ENCODE measurements around the gene KLF12. TPM values are rescaled to one million over a fixed set of nuclear protein-coding genes. Genes with fewer than 3 reads are reported as not detected.

KLF12 gene
- polyA plus RNA-seq, 4 donors = 24.3 to 30.5 (median 28.1) TPM

GRCh38 chr13:74104661-74105275 lies 29.4 kb downstream of the KLF12 start:
- DNase-seq (ENCODE audit: low read depth in 4 of 4, low spot score in 3 of 4) = no peak

- DNase-seq (ENCODE audit: low read depth in 4 of 4, low spot score in 3 of 4) = no peak
These were observed 30.1 kb downstream of the KLF12 start for GRCh38 chr13:74103970-74104555.

GRCh38 chr13:74103196-74103595 lies 31.0 kb downstream of the KLF12 start:
- no peak for DNase-seq (ENCODE audit: low read depth in 4 of 4, low spot score in 3 of 4)

- DNase-seq (ENCODE audit: low read depth in 4 of 4, low spot score in 3 of 4) = no peak
These were observed 31.5 kb downstream of the KLF12 start for GRCh38 chr13:74102691-74103090.

- DNase-seq (ENCODE audit: low read depth in 4 of 4, low spot score in 3 of 4) = no peak
These were observed 32.8 kb downstream of the KLF12 start for GRCh38 chr13:74101436-74101835.

GRCh38 chr13:74098077-74098476 lies 36.1 kb downstream of the KLF12 start:
- DNase-seq (ENCODE audit: low read depth in 4 of 4, low spot score in 3 of 4) = no peak

GRCh38 chr13:74097116-74097515 lies 37.1 kb downstream of the KLF12 start:
- DNase-seq (ENCODE audit: low read depth in 4 of 4, low spot score in 3 of 4) = no peak

- DNase-seq (ENCODE audit: low read depth in 4 of 4, low spot score in 3 of 4) = no peak
These were observed 40.5 kb downstream of the KLF12 start for GRCh38 chr13:74093691-74094090.

GRCh38 chr13:74092711-74093110 lies 41.5 kb downstream of the KLF12 start:
- DNase-seq (ENCODE audit: low read depth in 4 of 4, low spot score in 3 of 4) = no peak

GRCh38 chr13:74090869-74091605 lies 43.2 kb downstream of the KLF12 start:
- no peak for DNase-seq (ENCODE audit: low read depth in 4 of 4, low spot score in 3 of 4)

GRCh38 chr13:74090397-74090796 lies 43.8 kb downstream of the KLF12 start:
- no peak for DNase-seq (ENCODE audit: low read depth in 4 of 4, low spot score in 3 of 4)

GRCh38 chr13:74087357-74087756 lies 46.8 kb downstream of the KLF12 start:
- DNase-seq (ENCODE audit: low read depth in 4 of 4, low spot score in 3 of 4) = no peak
